Measurements from ENCODE around the gene ADGRL2. TPM values are rescaled to one million over a fixed set of nuclear protein-coding genes. Genes with fewer than 3 reads are reported as not detected.

Gene ADGRL2
- total and polyA plus RNA-seq, 2 experiments from 2014 or later = 38.2 to 90.3 TPM

GRCh38 chr1:81915937-81916336 lies 115.2 kb downstream of the ADGRL2 start:
- Mint-ChIP-seq H3K27ac (no peak overlapping the region), H3K9me3 (no peaks in the 10 kb centered on the region), H3K27me3 (ENCODE audit: insufficient read depth, low read depth, poor library complexity) (peaks cover 1% of the 10 kb centered on the region), H3K4me3 (no peak overlapping the region), H3K4me1 (peaks cover 40% of the 10 kb centered on the region), H3K36me3 (ENCODE audit: low read depth) (no peaks in the 10 kb centered on the region)
- no peak overlapping the region for H3K4me3 ChIP-seq
- H3K4me2 ChIP-seq = no peak overlapping the region
- no peaks in the 10 kb centered on the region for H3K27me3 ChIP-seq (ENCODE audit: insufficient read depth)
- DNase-seq (ENCODE audit: low spot score) (no peak), ATAC-seq (no peak)
- no peaks in the 10 kb centered on the region for H3K36me3 ChIP-seq (ENCODE audit: insufficient read depth)
- no peak for TF ChIP-seq POLR2AphosphoS5 (IDR thresholded peaks at IDR 0.05; ENCODE audit: low read depth)
- TF ChIP-seq, protein P1, sequence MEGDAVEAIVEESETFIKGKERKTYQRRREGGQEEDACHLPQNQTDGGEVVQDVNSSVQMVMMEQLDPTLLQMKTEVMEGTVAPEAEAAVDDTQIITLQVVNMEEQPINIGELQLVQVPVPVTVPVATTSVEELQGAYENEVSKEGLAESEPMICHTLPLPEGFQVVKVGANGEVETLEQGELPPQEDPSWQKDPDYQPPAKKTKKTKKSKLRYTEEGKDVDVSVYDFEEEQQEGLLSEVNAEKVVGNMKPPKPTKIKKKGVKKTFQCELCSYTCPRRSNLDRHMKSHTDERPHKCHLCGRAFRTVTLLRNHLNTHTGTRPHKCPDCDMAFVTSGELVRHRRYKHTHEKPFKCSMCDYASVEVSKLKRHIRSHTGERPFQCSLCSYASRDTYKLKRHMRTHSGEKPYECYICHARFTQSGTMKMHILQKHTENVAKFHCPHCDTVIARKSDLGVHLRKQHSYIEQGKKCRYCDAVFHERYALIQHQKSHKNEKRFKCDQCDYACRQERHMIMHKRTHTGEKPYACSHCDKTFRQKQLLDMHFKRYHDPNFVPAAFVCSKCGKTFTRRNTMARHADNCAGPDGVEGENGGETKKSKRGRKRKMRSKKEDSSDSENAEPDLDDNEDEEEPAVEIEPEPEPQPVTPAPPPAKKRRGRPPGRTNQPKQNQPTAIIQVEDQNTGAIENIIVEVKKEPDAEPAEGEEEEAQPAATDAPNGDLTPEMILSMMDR (conservative IDR thresholded peaks at IDR 0.05; ENCODE audit: low read depth in 2 of 2) = no peak
- TF ChIP-seq ZNF114 (CRISPR knock-in tag; IDR thresholded peaks at IDR 0.05) = no peak
- TF ChIP-seq JUNB (IDR thresholded peaks at IDR 0.05; ENCODE audit: unreplicated experiment) = no peak
- no peak for TF ChIP-seq EZH2 (IDR thresholded peaks at IDR 0.05; ENCODE audit: low read depth, unreplicated experiment)
- TF ChIP-seq, protein P2, sequence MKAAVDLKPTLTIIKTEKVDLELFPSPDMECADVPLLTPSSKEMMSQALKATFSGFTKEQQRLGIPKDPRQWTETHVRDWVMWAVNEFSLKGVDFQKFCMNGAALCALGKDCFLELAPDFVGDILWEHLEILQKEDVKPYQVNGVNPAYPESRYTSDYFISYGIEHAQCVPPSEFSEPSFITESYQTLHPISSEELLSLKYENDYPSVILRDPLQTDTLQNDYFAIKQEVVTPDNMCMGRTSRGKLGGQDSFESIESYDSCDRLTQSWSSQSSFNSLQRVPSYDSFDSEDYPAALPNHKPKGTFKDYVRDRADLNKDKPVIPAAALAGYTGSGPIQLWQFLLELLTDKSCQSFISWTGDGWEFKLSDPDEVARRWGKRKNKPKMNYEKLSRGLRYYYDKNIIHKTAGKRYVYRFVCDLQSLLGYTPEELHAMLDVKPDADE (IDR thresholded peaks at IDR 0.05) = no peak
- TF ChIP-seq EZH2phosphoT487 (IDR thresholded peaks at IDR 0.05; ENCODE audit: unreplicated experiment) = no peak
- TF ChIP-seq, protein P3, sequence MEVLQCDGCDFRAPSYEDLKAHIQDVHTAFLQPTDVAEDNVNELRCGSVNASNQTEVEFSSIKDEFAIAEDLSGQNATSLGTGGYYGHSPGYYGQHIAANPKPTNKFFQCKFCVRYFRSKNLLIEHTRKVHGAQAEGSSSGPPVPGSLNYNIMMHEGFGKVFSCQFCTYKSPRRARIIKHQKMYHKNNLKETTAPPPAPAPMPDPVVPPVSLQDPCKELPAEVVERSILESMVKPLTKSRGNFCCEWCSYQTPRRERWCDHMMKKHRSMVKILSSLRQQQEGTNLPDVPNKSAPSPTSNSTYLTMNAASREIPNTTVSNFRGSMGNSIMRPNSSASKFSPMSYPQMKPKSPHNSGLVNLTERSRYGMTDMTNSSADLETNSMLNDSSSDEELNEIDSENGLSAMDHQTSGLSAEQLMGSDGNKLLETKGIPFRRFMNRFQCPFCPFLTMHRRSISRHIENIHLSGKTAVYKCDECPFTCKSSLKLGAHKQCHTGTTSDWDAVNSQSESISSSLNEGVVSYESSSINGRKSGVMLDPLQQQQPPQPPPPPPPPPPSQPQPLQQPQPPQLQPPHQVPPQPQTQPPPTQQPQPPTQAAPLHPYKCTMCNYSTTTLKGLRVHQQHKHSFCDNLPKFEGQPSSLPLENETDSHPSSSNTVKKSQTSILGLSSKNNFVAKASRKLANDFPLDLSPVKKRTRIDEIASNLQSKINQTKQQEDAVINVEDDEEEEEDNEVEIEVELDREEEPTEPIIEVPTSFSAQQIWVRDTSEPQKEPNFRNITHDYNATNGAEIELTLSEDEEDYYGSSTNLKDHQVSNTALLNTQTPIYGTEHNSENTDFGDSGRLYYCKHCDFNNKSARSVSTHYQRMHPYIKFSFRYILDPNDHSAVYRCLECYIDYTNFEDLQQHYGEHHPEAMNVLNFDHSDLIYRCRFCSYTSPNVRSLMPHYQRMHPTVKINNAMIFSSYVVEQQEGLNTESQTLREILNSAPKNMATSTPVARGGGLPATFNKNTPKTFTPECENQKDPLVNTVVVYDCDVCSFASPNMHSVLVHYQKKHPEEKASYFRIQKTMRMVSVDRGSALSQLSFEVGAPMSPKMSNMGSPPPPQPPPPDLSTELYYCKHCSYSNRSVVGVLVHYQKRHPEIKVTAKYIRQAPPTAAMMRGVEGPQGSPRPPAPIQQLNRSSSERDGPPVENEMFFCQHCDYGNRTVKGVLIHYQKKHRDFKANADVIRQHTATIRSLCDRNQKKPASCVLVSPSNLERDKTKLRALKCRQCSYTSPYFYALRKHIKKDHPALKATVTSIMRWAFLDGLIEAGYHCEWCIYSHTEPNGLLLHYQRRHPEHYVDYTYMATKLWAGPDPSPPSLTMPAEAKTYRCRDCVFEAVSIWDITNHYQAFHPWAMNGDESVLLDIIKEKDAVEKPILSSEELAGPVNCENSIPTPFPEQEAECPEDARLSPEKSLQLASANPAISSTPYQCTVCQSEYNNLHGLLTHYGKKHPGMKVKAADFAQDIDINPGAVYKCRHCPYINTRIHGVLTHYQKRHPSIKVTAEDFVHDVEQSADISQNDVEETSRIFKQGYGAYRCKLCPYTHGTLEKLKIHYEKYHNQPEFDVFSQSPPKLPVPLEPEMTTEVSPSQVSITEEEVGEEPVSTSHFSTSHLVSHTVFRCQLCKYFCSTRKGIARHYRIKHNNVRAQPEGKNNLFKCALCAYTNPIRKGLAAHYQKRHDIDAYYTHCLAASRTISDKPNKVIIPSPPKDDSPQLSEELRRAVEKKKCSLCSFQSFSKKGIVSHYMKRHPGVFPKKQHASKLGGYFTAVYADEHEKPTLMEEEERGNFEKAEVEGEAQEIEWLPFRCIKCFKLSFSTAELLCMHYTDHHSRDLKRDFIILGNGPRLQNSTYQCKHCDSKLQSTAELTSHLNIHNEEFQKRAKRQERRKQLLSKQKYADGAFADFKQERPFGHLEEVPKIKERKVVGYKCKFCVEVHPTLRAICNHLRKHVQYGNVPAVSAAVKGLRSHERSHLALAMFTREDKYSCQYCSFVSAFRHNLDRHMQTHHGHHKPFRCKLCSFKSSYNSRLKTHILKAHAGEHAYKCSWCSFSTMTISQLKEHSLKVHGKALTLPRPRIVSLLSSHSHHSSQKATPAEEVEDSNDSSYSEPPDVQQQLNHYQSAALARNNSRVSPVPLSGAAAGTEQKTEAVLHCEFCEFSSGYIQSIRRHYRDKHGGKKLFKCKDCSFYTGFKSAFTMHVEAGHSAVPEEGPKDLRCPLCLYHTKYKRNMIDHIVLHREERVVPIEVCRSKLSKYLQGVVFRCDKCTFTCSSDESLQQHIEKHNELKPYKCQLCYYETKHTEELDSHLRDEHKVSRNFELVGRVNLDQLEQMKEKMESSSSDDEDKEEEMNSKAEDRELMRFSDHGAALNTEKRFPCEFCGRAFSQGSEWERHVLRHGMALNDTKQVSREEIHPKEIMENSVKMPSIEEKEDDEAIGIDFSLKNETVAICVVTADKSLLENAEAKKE (CRISPR knock-in tag; IDR thresholded peaks at IDR 0.05) = no peak
- TF ChIP-seq ZNF331 (CRISPR knock-in tag; IDR thresholded peaks at IDR 0.05; ENCODE audit: low read depth) = no peak
- TF ChIP-seq STAT1 (IDR thresholded peaks at IDR 0.05; ENCODE audit: unreplicated experiment) = no peak
- TF ChIP-seq NANOG (IDR thresholded peaks at IDR 0.05; ENCODE audit: borderline replicate concordance) = no peak
- no peak for TF ChIP-seq CREB1 (CRISPR knock-in tag; IDR thresholded peaks at IDR 0.05; ENCODE audit: low read depth)
- no peak overlapping the region for H2AFZ ChIP-seq
- H4K20me1 ChIP-seq (replicated peaks; ENCODE audit: insufficient read depth) = peaks cover 5% of the 10 kb centered on the region; the same call in 1 of the 2 replicates
- peaks cover 38% of the 10 kb centered on the region for H3K79me2 ChIP-seq (replicated peaks; ENCODE audit: insufficient read depth)
- H3K4me1 ChIP-seq (ENCODE audit: insufficient read depth) = peaks cover 21% of the 10 kb centered on the region; the same call in 1 of the 2 replicates
- no peaks in the 10 kb centered on the region for H3F3A ChIP-seq (replicated peaks; ENCODE audit: low read depth)
- H3K9me2 ChIP-seq (ENCODE audit: insufficient read depth) = no peaks in the 10 kb centered on the region
- no peak overlapping the region for H3K27ac ChIP-seq (ENCODE audit: low read depth)
